HL-60 (cell line): Measurements from ENCODE around the gene DUSP7.

ENCODE experiments used
- GABPA ChIP-seq: IDR thresholded peaks from 2 replicates; pipeline ENCODE4 v1.6.1; 2012; ENCODE audit warnings: low read depth
- POLR2AphosphoS5 ChIP-seq: IDR thresholded peaks from 2 replicates; pipeline ENCODE4 v1.6.1; 2012; ENCODE audit warnings: low read depth
- SPI1 ChIP-seq: IDR thresholded peaks from 2 replicates; pipeline ENCODE4 v1.6.1; 2012; ENCODE audit warnings: low read depth, mild to moderate bottlenecking, borderline replicate concordance
- TF ChIP-seq, protein P1 (sequence below): IDR thresholded peaks from one replicate; pipeline ENCODE4 v1.5.1; 2011; ENCODE audit warnings: low read length, control low read depth, inconsistent platforms; ENCODE audit not compliant: insufficient read depth

DNA sequence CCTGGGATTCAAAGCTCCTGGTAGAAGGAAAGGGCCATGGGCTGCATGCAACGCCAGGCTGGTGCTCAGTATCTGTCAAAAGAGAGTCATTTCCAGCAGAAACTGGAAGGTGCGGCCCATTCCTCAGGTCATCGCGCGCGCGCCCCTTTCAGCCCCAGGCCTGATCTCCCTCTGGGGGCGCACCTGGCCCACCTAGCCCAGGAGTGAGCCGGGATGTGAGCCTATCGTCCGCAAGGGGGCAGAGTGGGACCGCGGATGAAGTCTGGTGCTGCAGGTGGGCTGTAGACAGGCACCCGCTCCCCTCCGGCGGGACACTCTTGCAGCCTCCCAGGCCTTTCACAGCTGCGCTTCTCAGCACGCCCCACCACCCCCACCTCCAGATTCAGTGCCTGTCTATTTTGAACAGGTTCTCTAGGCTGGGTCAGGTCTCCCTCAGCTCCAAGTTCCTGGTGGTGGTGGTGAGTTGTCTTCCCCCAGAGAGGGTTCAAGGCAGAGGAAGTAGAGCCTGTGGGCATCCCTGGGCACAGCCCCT is 54.9 kb downstream of the DUSP7 start:
- TF ChIP-seq, protein P1, sequence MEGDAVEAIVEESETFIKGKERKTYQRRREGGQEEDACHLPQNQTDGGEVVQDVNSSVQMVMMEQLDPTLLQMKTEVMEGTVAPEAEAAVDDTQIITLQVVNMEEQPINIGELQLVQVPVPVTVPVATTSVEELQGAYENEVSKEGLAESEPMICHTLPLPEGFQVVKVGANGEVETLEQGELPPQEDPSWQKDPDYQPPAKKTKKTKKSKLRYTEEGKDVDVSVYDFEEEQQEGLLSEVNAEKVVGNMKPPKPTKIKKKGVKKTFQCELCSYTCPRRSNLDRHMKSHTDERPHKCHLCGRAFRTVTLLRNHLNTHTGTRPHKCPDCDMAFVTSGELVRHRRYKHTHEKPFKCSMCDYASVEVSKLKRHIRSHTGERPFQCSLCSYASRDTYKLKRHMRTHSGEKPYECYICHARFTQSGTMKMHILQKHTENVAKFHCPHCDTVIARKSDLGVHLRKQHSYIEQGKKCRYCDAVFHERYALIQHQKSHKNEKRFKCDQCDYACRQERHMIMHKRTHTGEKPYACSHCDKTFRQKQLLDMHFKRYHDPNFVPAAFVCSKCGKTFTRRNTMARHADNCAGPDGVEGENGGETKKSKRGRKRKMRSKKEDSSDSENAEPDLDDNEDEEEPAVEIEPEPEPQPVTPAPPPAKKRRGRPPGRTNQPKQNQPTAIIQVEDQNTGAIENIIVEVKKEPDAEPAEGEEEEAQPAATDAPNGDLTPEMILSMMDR, result peak; percentile 64
- TF ChIP-seq POLR2AphosphoS5 (no peak), GABPA (no peak), SPI1 (no peak)
